H9 (cell line): ENCODE results near the gene NCCRP1. TPM values are rescaled to one million over a fixed set of nuclear protein-coding genes. Genes with fewer than 3 reads are reported as not detected.

Experiments used
- DNase-seq: peaks from one replicate; pipeline ENCODE4 v3.0.0-alpha.2; 2017
- H2AFZ ChIP-seq: one replicate; pipeline ENCODE4 v1.6.1; 2013; ENCODE audit warnings: mild to moderate bottlenecking, low read length, control low read depth, moderate library complexity
- H2AK5ac ChIP-seq: 2 replicates; pipeline ENCODE4 v1.6.1; 2013; ENCODE audit warnings: low read length, control low read depth, mixed read lengths; ENCODE audit not compliant: insufficient read length
- H2BK120ac ChIP-seq: one replicate; pipeline ENCODE4 v1.6.1; 2013; ENCODE audit warnings: low read depth, mild to moderate bottlenecking, low read length, control low read depth, inconsistent platforms; ENCODE audit not compliant: poor library complexity, severe bottlenecking
- H2BK12ac ChIP-seq: 2 replicates; pipeline ENCODE4 v1.6.1; 2013; ENCODE audit warnings: low read length, control low read depth, mixed read lengths, low read depth; ENCODE audit not compliant: insufficient read length
- H2BK15ac ChIP-seq: 2 replicates; pipeline ENCODE4 v1.6.1; 2013; ENCODE audit warnings: low read depth, low read length, control low read depth
- H2BK20ac ChIP-seq: one replicate; pipeline ENCODE4 v1.6.1; 2013; ENCODE audit warnings: low read depth, mild to moderate bottlenecking, low read length, control low read depth, inconsistent platforms; ENCODE audit not compliant: poor library complexity, severe bottlenecking
- H2BK5ac ChIP-seq: 2 replicates; pipeline ENCODE4 v1.6.1; 2013; ENCODE audit warnings: low read length, control low read depth, mixed read lengths; ENCODE audit not compliant: insufficient read length
- H3K14ac ChIP-seq: 2 replicates; pipeline ENCODE4 v1.6.1; 2013; ENCODE audit warnings: low read length, control low read depth; ENCODE audit not compliant: insufficient read depth
- H3K18ac ChIP-seq: 2 replicates; pipeline ENCODE4 v1.6.1; 2013; ENCODE audit warnings: low read depth, mild to moderate bottlenecking, mixed read lengths, low read length, control low read depth; ENCODE audit not compliant: insufficient read length
- H3K23ac ChIP-seq: 2 replicates; pipeline ENCODE4 v1.6.1; 2013; ENCODE audit warnings: low read length, control low read depth, mixed read lengths, low read depth; ENCODE audit not compliant: insufficient read length
- H3K23me2 ChIP-seq: 2 replicates; pipeline ENCODE4 v1.6.1; 2013; ENCODE audit warnings: low read depth, mild to moderate bottlenecking, mixed read lengths, low read length, control low read depth; ENCODE audit not compliant: insufficient read length, poor library complexity, severe bottlenecking
- H3K27ac ChIP-seq: 2 replicates; pipeline ENCODE4 v1.5.1; 2013; ENCODE audit warnings: low read length, control low read depth, mixed read lengths, low read depth; ENCODE audit not compliant: insufficient read length
- H3K27me3 ChIP-seq: 2 replicates; pipeline ENCODE4 v1.6.1; 2013; ENCODE audit warnings: low read length, control low read depth, inconsistent platforms; ENCODE audit not compliant: insufficient read depth
- H3K4ac ChIP-seq: 2 replicates; pipeline ENCODE4 v1.6.1; 2013; ENCODE audit warnings: low read depth, mild to moderate bottlenecking, control low read depth, inconsistent platforms, low read length, moderate library complexity
- H3K4me1 ChIP-seq: 2 replicates; pipeline ENCODE4 v1.6.1; 2013; ENCODE audit warnings: low read length, control low read depth, inconsistent platforms; ENCODE audit not compliant: insufficient read depth
- H3K4me2 ChIP-seq: 2 replicates; pipeline ENCODE4 v1.6.1; 2013; ENCODE audit warnings: low read length, control low read depth, mixed read lengths; ENCODE audit not compliant: insufficient read length, insufficient read depth
- H3K56ac ChIP-seq: 2 replicates; pipeline ENCODE4 v1.6.1; 2013; ENCODE audit warnings: low read depth, mild to moderate bottlenecking, mixed read lengths, low read length, control low read depth; ENCODE audit not compliant: insufficient read length
- H3K79me1 ChIP-seq: 2 replicates; pipeline ENCODE4 v1.6.1; 2013; ENCODE audit warnings: low read depth, mild to moderate bottlenecking, moderate library complexity, low read length, control low read depth, inconsistent platforms; ENCODE audit not compliant: insufficient read depth, poor library complexity, severe bottlenecking
- H3K79me2 ChIP-seq: 2 replicates; pipeline ENCODE4 v1.6.1; 2013; ENCODE audit warnings: low read length, control low read depth, inconsistent platforms; ENCODE audit not compliant: insufficient read depth
- H3K9ac ChIP-seq: 2 replicates; pipeline ENCODE4 v1.6.1; 2013; ENCODE audit warnings: low read length, control low read depth, mixed read lengths; ENCODE audit not compliant: insufficient read length; ENCODE audit errors: extremely low read depth
- H3K9me3 ChIP-seq: one replicate; pipeline ENCODE4 v1.6.1; 2013; ENCODE audit warnings: low read depth, low read length, inconsistent platforms; ENCODE audit not compliant: control insufficient read depth
- H3T11ph ChIP-seq: one replicate; pipeline ENCODE4 v1.6.1; 2013; ENCODE audit warnings: mild to moderate bottlenecking, low read length, control low read depth, inconsistent platforms
- H4K20me1 ChIP-seq: one replicate; pipeline ENCODE4 v1.6.1; 2013; ENCODE audit not compliant: control insufficient read depth, insufficient read length, insufficient read depth
- H4K5ac ChIP-seq: 2 replicates; pipeline ENCODE4 v1.6.1; 2013; ENCODE audit warnings: low read depth, mild to moderate bottlenecking, mixed read lengths, low read length, control low read depth; ENCODE audit not compliant: insufficient read length
- H4K8ac ChIP-seq: replicated peaks from 2 replicates; pipeline ENCODE4 v1.6.1; 2013; ENCODE audit warnings: low read length, control low read depth, mixed read lengths, low read depth; ENCODE audit not compliant: insufficient read length
- H4K91ac ChIP-seq: 2 replicates; pipeline ENCODE4 v1.6.1; 2013; ENCODE audit warnings: low read depth, mild to moderate bottlenecking, moderate library complexity, mixed read lengths, low read length, control low read depth; ENCODE audit not compliant: insufficient read length
- H3K27ac Mint-ChIP-seq, 3 experiments: 2 replicates in 2 of 3; 3 replicates in 1 of 3; pipeline ENCODE4 v1.8.0; 2020 to 2021; ENCODE audit warnings: mixed read lengths in 3 of 3, mild to moderate bottlenecking in 1 of 3, moderate library complexity in 1 of 3
- H3K27me3 Mint-ChIP-seq: 2 replicates; pipeline ENCODE4 v1.8.0; 2021; ENCODE audit warnings: low read depth, mild to moderate bottlenecking, moderate library complexity, mixed read lengths
- H3K36me3 Mint-ChIP-seq, 3 experiments: 2 replicates in 2 of 3; 3 replicates in 1 of 3; pipeline ENCODE4 v1.8.0; 2020 to 2021; ENCODE audit warnings: low read depth in 3 of 3, mixed read lengths in 3 of 3; ENCODE audit not compliant: insufficient read depth in 1 of 3
- H3K4me1 Mint-ChIP-seq, 2 experiments: 2 replicates each; pipeline ENCODE4 v1.8.0; 2020; ENCODE audit warnings: mixed read lengths in 2 of 2
- H3K4me3 Mint-ChIP-seq, 2 experiments: 2 replicates in 1 of 2; 3 replicates in 1 of 2; pipeline ENCODE4 v1.8.0; 2020 to 2021; ENCODE audit warnings: mild to moderate bottlenecking in 2 of 2, mixed read lengths in 2 of 2, moderate library complexity in 1 of 2
- H3K9me3 Mint-ChIP-seq, 2 experiments: 2 replicates in 1 of 2; 3 replicates in 1 of 2; pipeline ENCODE4 v1.8.0; 2020; ENCODE audit warnings: mild to moderate bottlenecking in 2 of 2, mixed read lengths in 2 of 2, moderate library complexity in 1 of 2
- WGBS: extraction: QIAGEN DNeasy Blood & Tissue Kit; methylation state at CpG from one replicate; pipeline ENCODE4 v1.1.7; 2013; ENCODE audit warnings: missing lambda C conversion rate, low lambda C conversion rate, mixed read lengths; ENCODE audit not compliant: insufficient read length; ENCODE audit errors: extremely low coverage; 5-methylcytosine and 5-hydroxymethylcytosine counted together
- total RNA-seq: library from RNA; stranded (reverse); gene quantifications from 2 replicates; pipeline ENCODE4 v1.2.1, GENCODE V29; 2021
- TF ChIP-seq, protein P1 (sequence below): fragments of 200-600 bp; sonication (generic); conservative IDR thresholded peaks from 3 replicates; pipeline ENCODE4 v1.8.0; 2021; ENCODE audit warnings: antibody characterized with exemption, mild to moderate bottlenecking

The NCCRP1 gene
- total RNA-seq, 1 experiment from 2014 or later, result 1.9 TPM

DNA sequence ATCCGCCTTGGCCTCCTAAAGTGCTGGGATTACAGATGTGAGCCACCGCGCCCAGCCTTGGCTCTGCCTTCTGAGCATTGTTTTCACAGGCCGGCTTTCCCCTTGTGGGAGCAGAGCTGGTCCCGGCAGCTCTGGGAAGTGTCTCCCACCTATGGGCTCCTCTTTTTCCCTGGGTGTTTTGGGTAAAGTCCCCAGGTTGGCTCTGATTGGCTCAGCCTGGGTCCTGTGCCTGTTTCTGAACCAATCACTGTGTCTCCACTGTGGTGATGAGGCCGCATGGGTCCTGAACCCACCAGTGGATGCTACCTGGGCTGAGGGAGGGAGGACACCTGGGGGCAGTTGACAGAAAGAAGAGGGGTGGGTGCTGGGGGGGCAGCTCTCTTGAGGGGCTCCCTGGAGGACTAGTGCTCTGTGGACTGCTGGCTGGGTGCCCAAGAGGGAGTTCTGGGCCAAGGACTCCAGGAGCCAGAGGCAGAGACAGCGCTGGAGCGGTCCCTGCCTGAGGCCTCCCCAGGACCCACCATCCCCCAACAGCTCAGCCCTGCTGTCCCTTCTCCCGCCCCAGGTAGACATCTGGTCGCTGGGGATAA lies 19.6 kb upstream of the NCCRP1 start:
- no peak overlapping the region for H4K5ac ChIP-seq
- H3K4me1 ChIP-seq, result no peaks in the 10 kb centered on the region
- H2BK5ac ChIP-seq, result no peak overlapping the region
- no peak overlapping the region for H2BK120ac ChIP-seq
- Mint-ChIP-seq H3K4me3 (no peak overlapping the region), H3K27me3 (no peaks in the 10 kb centered on the region), H3K36me3 (peaks cover 2 to 40% (median 31%) of the 10 kb centered on the region in 3 experiments; a peak in 6 of 7 replicates), H3K9me3 (no peaks in the 10 kb centered on the region), H3K27ac (no peak overlapping the region), H3K4me1 (no peaks in the 10 kb centered on the region)
- H3K27ac ChIP-seq, result no peak overlapping the region
- H3K56ac ChIP-seq, result no peak overlapping the region
- no peak overlapping the region for H2BK20ac ChIP-seq
- no peak overlapping the region for H3K23ac ChIP-seq
- H3T11ph ChIP-seq, result no peak overlapping the region
- no peaks in the 10 kb centered on the region for H3K27me3 ChIP-seq
- H3K23me2 ChIP-seq, result no peaks in the 10 kb centered on the region
- H3K4ac ChIP-seq, result no peak overlapping the region
- H3K14ac ChIP-seq, result no peak overlapping the region
- H2BK12ac ChIP-seq, result no peak overlapping the region
- H3K4me2 ChIP-seq, result no peak overlapping the region
- H4K8ac ChIP-seq, result no peak overlapping the region
- no peak overlapping the region for H3K18ac ChIP-seq
- WGBS, result no CpG with 5 or more reads among the region's 10 CpGs
- no peak for DNase-seq
- H2BK15ac ChIP-seq, result no peak overlapping the region
- H3K79me2 ChIP-seq, result no peaks in the 10 kb centered on the region
- H2AK5ac ChIP-seq, result no peak overlapping the region
- no peaks in the 10 kb centered on the region for H4K20me1 ChIP-seq
- H3K79me1 ChIP-seq, result no peaks in the 10 kb centered on the region
- no peak overlapping the region for H3K9ac ChIP-seq
- H2AFZ ChIP-seq, result no peak overlapping the region
- TF ChIP-seq, protein P1, sequence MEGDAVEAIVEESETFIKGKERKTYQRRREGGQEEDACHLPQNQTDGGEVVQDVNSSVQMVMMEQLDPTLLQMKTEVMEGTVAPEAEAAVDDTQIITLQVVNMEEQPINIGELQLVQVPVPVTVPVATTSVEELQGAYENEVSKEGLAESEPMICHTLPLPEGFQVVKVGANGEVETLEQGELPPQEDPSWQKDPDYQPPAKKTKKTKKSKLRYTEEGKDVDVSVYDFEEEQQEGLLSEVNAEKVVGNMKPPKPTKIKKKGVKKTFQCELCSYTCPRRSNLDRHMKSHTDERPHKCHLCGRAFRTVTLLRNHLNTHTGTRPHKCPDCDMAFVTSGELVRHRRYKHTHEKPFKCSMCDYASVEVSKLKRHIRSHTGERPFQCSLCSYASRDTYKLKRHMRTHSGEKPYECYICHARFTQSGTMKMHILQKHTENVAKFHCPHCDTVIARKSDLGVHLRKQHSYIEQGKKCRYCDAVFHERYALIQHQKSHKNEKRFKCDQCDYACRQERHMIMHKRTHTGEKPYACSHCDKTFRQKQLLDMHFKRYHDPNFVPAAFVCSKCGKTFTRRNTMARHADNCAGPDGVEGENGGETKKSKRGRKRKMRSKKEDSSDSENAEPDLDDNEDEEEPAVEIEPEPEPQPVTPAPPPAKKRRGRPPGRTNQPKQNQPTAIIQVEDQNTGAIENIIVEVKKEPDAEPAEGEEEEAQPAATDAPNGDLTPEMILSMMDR, result no peak
- H4K91ac ChIP-seq, result no peak overlapping the region
- no peaks in the 10 kb centered on the region for H3K9me3 ChIP-seq
